ENCODE measurements around the gene CTTNBP2NL. TPM values are rescaled to one million over a fixed set of nuclear protein-coding genes. Genes with fewer than 3 reads are reported as not detected.
"Not testable (repeated sequence)": the region's sequence is repeated elsewhere in the genome, so short reads cannot be mapped to it uniquely, and the experiment has no call there.

CTTNBP2NL gene
- total RNA-seq, 2 donors from 2014 or later, result 32.5 to 66.5 TPM

DNA sequence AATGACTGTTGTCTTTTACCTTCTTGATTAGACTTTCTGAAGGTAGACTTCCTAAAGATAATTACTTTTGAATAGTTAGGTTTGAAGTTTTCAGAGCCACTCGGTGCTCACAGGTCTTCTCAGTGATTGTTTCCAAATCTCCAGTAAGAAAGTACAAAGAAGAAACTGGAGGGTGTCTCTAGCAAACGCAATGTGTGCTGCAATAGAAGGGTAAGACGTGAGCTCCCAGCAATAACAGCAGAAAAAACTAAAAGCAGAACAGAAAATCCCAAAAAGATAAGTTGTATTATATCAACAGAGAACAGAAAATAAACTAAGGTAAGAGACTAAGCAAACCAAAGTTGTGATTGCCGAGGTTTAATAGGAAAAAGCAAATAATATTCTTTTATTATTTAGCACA is 1.8 kb downstream of the CTTNBP2NL start:
- Histone ChIP-seq H3K4me1 (ENCODE audit: control insufficient read depth in 1 of 2, low read depth in 2 of 2) (peaks cover 32 to 55% of the 10 kb centered on the region in 2 donors), H3K27me3 (replicated peaks; ENCODE audit: insufficient read depth) (no peaks in the 10 kb centered on the region), H3K4me3 (peak overlapping the region; percentile 82), H3K36me3 (no peaks in the 10 kb centered on the region), H3K27ac (no peak overlapping the region), H3K9me3 (no peaks in the 10 kb centered on the region)
- TF ChIP-seq, protein P1, sequence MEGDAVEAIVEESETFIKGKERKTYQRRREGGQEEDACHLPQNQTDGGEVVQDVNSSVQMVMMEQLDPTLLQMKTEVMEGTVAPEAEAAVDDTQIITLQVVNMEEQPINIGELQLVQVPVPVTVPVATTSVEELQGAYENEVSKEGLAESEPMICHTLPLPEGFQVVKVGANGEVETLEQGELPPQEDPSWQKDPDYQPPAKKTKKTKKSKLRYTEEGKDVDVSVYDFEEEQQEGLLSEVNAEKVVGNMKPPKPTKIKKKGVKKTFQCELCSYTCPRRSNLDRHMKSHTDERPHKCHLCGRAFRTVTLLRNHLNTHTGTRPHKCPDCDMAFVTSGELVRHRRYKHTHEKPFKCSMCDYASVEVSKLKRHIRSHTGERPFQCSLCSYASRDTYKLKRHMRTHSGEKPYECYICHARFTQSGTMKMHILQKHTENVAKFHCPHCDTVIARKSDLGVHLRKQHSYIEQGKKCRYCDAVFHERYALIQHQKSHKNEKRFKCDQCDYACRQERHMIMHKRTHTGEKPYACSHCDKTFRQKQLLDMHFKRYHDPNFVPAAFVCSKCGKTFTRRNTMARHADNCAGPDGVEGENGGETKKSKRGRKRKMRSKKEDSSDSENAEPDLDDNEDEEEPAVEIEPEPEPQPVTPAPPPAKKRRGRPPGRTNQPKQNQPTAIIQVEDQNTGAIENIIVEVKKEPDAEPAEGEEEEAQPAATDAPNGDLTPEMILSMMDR (IDR thresholded peaks at IDR 0.05), result no peak
- DNase-seq (ENCODE audit: low spot score) (no peak), ATAC-seq (ENCODE audit: insufficient number of reproducible peaks, low FRiP score, low read depth) (no peak)

DNA sequence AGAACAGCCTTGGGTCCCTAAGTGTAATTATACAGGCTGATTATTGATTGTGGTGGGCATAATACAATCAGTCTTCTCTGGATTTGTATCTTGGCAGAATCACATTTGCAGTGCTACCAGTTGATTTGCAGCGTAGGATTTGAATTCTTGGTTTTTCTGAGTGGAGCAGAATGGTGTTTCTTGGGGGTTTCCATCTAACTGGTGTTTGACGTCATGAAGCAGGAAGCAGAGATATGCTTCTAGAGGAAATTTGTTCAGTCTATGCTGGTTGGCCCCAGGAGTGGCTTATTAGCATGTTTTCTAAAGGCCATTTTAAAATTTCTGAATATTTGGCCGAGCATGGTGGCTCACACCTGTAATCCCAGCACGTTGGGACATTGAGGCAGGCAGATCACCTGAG is 3.4 kb downstream of the CTTNBP2NL start:
- ATAC-seq (ENCODE audit: insufficient number of reproducible peaks, low FRiP score, low read depth) (no peak), DNase-seq (ENCODE audit: low spot score) (no peak)
- Histone ChIP-seq H3K9me3 (no peaks in the 10 kb centered on the region), H3K36me3 (no peaks in the 10 kb centered on the region), H3K27ac (no peak overlapping the region), H3K4me3 (no peak overlapping the region), H3K27me3 (replicated peaks; ENCODE audit: insufficient read depth) (no peaks in the 10 kb centered on the region), H3K4me1 (ENCODE audit: control insufficient read depth in 1 of 2, low read depth in 2 of 2) (peaks cover 41 to 49% of the 10 kb centered on the region in 2 donors)
- TF ChIP-seq, protein P1 (IDR thresholded peaks at IDR 0.05), result no peak

DNA sequence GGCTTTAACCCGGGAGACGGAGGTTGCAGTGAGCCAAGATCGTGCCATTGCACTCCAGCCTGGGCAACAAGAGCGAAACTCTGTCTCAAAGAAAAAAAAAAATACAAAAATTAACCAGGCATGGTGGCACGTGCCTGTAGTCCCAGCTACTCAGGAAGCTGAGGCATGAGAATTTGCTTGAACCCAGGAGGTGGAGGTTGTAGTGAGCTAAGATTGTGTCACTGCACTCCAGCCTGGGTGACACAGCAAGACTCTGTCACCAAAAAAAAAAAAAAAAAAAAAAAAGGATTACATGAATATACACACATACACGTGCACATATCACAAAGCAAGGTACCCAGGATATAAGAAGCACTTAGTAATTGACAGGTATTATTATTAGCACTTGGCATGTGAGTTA is 4.7 kb downstream of the CTTNBP2NL start:
- not testable (repeated sequence) for H3K36me3 ChIP-seq; H3K9me3 ChIP-seq; ATAC-seq (ENCODE audit: insufficient number of reproducible peaks, low FRiP score, low read depth); H3K4me3 ChIP-seq; H3K27ac ChIP-seq; DNase-seq (ENCODE audit: low spot score); H3K27me3 ChIP-seq (replicated peaks; ENCODE audit: insufficient read depth)
- peaks cover 30 to 45% of the 10 kb centered on the region in 2 donors for H3K4me1 ChIP-seq (ENCODE audit: control insufficient read depth in 1 of 2, low read depth in 2 of 2)

DNA sequence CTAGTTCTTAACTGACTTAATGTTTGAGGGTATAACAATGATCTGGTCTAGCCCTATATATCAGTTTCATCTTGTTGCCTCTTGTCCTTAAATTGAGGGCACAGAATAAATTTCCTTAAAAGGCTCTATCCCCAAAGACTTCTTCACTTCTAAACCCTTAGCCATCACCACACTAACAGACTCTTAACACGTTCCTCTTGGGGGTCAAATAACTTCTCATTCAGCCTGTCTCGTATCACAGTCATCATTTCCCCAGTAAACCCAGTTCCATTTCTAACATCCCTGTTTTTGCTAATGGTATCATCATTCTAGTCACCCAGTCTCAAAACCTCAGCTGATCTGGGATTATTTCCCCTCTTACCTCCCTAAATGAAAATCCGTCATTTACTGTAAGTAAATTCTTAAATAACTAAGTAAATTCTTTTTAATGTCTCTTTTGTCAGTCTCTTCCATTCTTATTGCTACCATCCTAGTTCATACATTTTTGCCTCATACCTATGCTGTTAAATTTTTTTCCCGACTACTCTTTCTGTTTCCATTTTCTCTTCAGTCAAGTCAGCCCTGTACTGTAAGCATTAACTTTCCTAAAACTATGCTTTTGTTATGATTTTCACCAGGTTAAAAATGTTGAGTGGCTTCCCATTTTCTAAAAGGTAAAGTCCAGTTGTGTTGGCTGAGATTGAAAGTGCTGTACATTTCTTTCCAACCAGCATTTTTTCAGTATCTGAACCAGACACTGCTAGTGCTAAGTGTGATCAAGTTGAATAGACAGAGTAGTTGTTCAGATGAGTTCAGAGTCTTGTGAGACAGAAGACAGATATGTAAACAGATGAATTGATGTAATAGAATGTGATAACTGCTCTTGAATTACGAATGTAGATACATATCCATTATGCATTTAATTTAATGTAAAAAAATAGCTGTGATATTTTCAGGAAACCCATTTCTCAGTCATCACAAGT is 6.9 kb downstream of the CTTNBP2NL start:
- H3K9me3 ChIP-seq, result no peaks in the 10 kb centered on the region
- TF ChIP-seq, protein P1 (IDR thresholded peaks at IDR 0.05), result no peak
- ATAC-seq (ENCODE audit: insufficient number of reproducible peaks, low FRiP score, low read depth), result no peak
- H3K27ac ChIP-seq, result no peak overlapping the region
- no peaks in the 10 kb centered on the region for H3K27me3 ChIP-seq (replicated peaks; ENCODE audit: insufficient read depth)
- DNase-seq (ENCODE audit: low spot score), result no peak
- H3K36me3 ChIP-seq, result no peaks in the 10 kb centered on the region
- H3K4me3 ChIP-seq, result no peak overlapping the region
- peaks cover 33 to 37% of the 10 kb centered on the region in 2 donors for H3K4me1 ChIP-seq (ENCODE audit: control insufficient read depth in 1 of 2, low read depth in 2 of 2)

DNA sequence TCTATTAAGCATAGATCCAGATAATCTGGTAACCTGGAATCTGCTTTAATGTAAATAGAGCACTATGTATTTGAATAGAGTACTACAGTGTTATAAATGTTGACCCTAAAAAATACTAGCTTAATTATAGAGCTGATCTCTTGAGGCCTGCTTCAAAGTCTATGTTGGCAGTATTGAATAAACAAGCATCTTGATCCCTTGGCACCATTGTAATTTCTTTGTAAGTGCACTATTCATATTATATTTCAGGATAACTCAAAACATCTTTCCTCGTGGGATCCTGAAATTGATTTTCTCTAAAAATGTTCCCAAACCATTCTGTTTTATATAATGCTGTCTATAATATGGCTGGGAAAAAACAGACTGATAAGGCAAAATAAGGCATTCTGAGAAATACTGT is 10.8 kb downstream of the CTTNBP2NL start:
- H3K9me3 ChIP-seq, result no peaks in the 10 kb centered on the region
- no peak overlapping the region for H3K27ac ChIP-seq
- H3K36me3 ChIP-seq, result no peaks in the 10 kb centered on the region
- no peak overlapping the region for H3K4me3 ChIP-seq
- H3K4me1 ChIP-seq (ENCODE audit: control insufficient read depth in 1 of 2, low read depth in 2 of 2), result peaks cover 24% of the 10 kb centered on the region in 2 donors
- DNase-seq (ENCODE audit: low spot score) (no peak), ATAC-seq (ENCODE audit: insufficient number of reproducible peaks, low FRiP score, low read depth) (no peak)
- H3K27me3 ChIP-seq (replicated peaks; ENCODE audit: insufficient read depth), result no peaks in the 10 kb centered on the region
- TF ChIP-seq, protein P1 (IDR thresholded peaks at IDR 0.05), result no peak

All from thoracic aorta (tissue), 2 donors.